Dermis microvascular lymphatic vessel endothelial cell (primary cell): ENCODE data around the gene GCC1. TPM values are rescaled to one million over a fixed set of nuclear protein-coding genes. Genes with fewer than 3 reads are reported as not detected.
"Not testable (repeated sequence)": the region's sequence is repeated elsewhere in the genome, so short reads cannot be mapped to it uniquely, and the experiment has no call there.

Source experiments
- DNase-seq, 2 donors: peaks; one replicate each; pipeline versions ENCODE4 v3.0.0 to v3.0.0-alpha.2; 2010; ENCODE audit warnings: low read depth in 2 of 2
- total RNA-seq: library from RNA; depleted of rRNA; stranded (reverse); fragments of >200 nt; gene quantifications from 2 replicates; pipeline ENCODE4 v1.2.1, GENCODE V29; 2014

The GCC1 gene
- total RNA-seq, 1 donor from 2014 or later: 15.5 TPM

GRCh38 chr7:127591189-127591588, 5.8 kb upstream of the GCC1 start:
- no peak for DNase-seq

GRCh38 chr7:127589896-127590295, 4.5 kb upstream of the GCC1 start:
- no peak for DNase-seq

- peak in 1 of 2 donors; percentile 59 for DNase-seq
Observed at GRCh38 chr7:127588697-127589482, 3.5 kb upstream of the GCC1 start.

- peak; percentile 42 to 87 for DNase-seq
Observed at GRCh38 chr7:127588019-127588696, 2.8 kb upstream of the GCC1 start, which contains the start of gene ARF5. TSS of gene ARF5 (plus strand) at chr7:127588411. CDS start at chr7:127588499, 88 bp downstream.

GRCh38 chr7:127587663-127588018, 2.2 kb upstream of the GCC1 start:
- no peak for DNase-seq

- no peak for DNase-seq
Observed at GRCh38 chr7:127586346-127586745, 950 bp upstream of the GCC1 start.

- DNase-seq: no peak
Observed at GRCh38 chr7:127584648-127585043, 750 bp downstream of the GCC1 start.

- DNase-seq: no peak
Observed at GRCh38 chr7:127582361-127582760, 3.0 kb downstream of the GCC1 start.

- DNase-seq: no peak
Observed at GRCh38 chr7:127581716-127582115, 3.7 kb downstream of the GCC1 start.

GRCh38 chr7:127580612-127581011, 4.8 kb downstream of the GCC1 start:
- DNase-seq: no peak

GRCh38 chr7:127578711-127579275, 6.6 kb downstream of the GCC1 start:
- no peak for DNase-seq

GRCh38 chr7:127578036-127578684, 7.2 kb downstream of the GCC1 start:
- peak in 1 of 2 donors; percentile 30 for DNase-seq

GRCh38 chr7:127571741-127572505, 13.5 kb downstream of the GCC1 start:
- no peak for DNase-seq

- not testable (repeated sequence) for DNase-seq
Observed at GRCh38 chr7:127568034-127568433, 17.4 kb downstream of the GCC1 start.

GRCh38 chr7:127566242-127566641, 19.2 kb downstream of the GCC1 start:
- DNase-seq: no peak

- no peak for DNase-seq
Observed at GRCh38 chr7:127557803-127558202, 27.6 kb downstream of the GCC1 start.

GRCh38 chr7:127556404-127556803, 29.0 kb downstream of the GCC1 start:
- no peak for DNase-seq

GRCh38 chr7:127551941-127552340, 33.5 kb downstream of the GCC1 start:
- no peak for DNase-seq

- DNase-seq: no peak
Observed at GRCh38 chr7:127550247-127550646, 35.1 kb downstream of the GCC1 start.

- DNase-seq: no peak
Observed at GRCh38 chr7:127546313-127546712, 39.1 kb downstream of the GCC1 start.

- no peak for DNase-seq
Observed at GRCh38 chr7:127541548-127541947, 43.8 kb downstream of the GCC1 start.
